Measurements from ENCODE around the gene E2F1.

DNA sequence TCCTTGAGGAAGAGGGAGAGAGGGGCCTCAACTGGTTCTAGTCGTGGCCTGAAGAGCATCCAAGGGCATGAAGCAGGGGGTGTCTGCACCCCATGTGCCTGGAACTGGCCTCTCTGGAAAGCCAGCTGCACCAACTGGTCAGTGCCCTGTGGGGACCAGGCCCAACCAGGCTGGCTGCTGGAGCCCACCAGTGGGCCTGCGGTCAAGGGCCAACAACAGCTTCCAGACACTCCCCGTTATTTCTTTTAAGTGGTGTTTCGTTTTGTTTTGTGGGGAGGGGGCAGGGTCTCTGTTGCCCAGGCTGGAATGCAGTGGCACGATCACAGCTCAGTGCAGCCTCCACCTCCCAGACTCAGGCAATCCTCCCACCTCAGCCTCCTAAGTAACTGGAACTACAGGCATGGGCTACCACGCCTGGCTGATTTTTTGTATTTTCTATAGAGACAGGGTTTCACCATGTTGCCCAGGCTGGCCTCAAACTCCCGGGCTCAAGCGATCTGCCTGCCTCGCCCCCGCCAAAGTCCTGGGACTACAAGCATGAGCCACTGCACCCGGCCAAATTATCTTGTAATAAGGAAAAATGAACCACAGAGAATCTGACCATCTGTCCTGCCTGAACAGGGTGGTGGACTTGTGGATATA lies 36.0 kb downstream of the E2F1 start:
- TF ChIP-seq POLR2AphosphoS5 (IDR thresholded peaks at IDR 0.05) (no peak), POLR2A (IDR thresholded peaks at IDR 0.05) (no peak), EP300 (IDR thresholded peaks at IDR 0.05) (no peak)
- TF ChIP-seq, protein P1, sequence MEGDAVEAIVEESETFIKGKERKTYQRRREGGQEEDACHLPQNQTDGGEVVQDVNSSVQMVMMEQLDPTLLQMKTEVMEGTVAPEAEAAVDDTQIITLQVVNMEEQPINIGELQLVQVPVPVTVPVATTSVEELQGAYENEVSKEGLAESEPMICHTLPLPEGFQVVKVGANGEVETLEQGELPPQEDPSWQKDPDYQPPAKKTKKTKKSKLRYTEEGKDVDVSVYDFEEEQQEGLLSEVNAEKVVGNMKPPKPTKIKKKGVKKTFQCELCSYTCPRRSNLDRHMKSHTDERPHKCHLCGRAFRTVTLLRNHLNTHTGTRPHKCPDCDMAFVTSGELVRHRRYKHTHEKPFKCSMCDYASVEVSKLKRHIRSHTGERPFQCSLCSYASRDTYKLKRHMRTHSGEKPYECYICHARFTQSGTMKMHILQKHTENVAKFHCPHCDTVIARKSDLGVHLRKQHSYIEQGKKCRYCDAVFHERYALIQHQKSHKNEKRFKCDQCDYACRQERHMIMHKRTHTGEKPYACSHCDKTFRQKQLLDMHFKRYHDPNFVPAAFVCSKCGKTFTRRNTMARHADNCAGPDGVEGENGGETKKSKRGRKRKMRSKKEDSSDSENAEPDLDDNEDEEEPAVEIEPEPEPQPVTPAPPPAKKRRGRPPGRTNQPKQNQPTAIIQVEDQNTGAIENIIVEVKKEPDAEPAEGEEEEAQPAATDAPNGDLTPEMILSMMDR (IDR thresholded peaks at IDR 0.05): no peak

All from stomach (tissue), 4 donors.